OCI-LY7 (cell line): Measurements from ENCODE around the gene TET3. TPM values are rescaled to one million over a fixed set of nuclear protein-coding genes. Genes with fewer than 3 reads are reported as not detected.

Experiments
- BruUV-seq: library from RNA; stranded (reverse); fragments of 400-500 nt; replicated peaks from 2 replicates; lab custom pipeline; 2021; lab: Mats Ljungman, UMichigan
- CTCF ChIA-PET: fragments of 300-600 bp; sonication (Branson Sonifier 250); formaldehyde crosslinking; loops from one replicate; lab custom pipeline; 2022; ENCODE audit warnings: antibody characterized with exemption; ENCODE audit not compliant: unreplicated experiment; lab: Charles Lee
- POLR2A ChIA-PET: fragments of 300-600 bp; sonication (Branson Sonifier 250); formaldehyde crosslinking; loops from one replicate; lab custom pipeline; 2022; ENCODE audit warnings: antibody characterized with exemption; lab: Charles Lee
- DNase-seq: peaks from one replicate; pipeline ENCODE4 v3.0.0-alpha.2; 2015; ENCODE audit warnings: low spot score
- H2AFZ ChIP-seq: fragments of 200-600 bp; sonication (generic), shearing (Covaris generic); 2 replicates; pipeline ENCODE4 v1.6.1; 2014; ENCODE audit warnings: mild to moderate bottlenecking, antibody characterized with exemption, low read length, moderate library complexity
- H3K27ac ChIP-seq: fragments of 200-600 bp; sonication (generic); 2 replicates; pipeline ENCODE4 v1.5.1; 2014; ENCODE audit warnings: mixed run types, low read depth, mild to moderate bottlenecking, moderate library complexity, low read length, inconsistent platforms; ENCODE audit not compliant: poor library complexity, severe bottlenecking
- H3K36me3 ChIP-seq: fragments of 200-600 bp; sonication (generic); 2 replicates; pipeline ENCODE4 v1.6.1; 2014; ENCODE audit warnings: mild to moderate bottlenecking, antibody characterized with exemption, low read length, moderate library complexity, mixed read lengths; ENCODE audit not compliant: insufficient read depth
- H3K4me1 ChIP-seq: fragments of 200-600 bp; sonication (generic); 2 replicates; pipeline ENCODE4 v1.5.1; 2014; ENCODE audit warnings: mild to moderate bottlenecking, low read length; ENCODE audit not compliant: insufficient read depth, poor library complexity, severe bottlenecking
- H3K4me2 ChIP-seq: fragments of 200-600 bp; sonication (generic); 2 replicates; pipeline ENCODE4 v1.6.1; 2014; ENCODE audit warnings: mild to moderate bottlenecking, low read length
- H3K4me3 ChIP-seq: fragments of 200-600 bp; sonication (generic); 2 replicates; pipeline ENCODE4 v1.5.1; 2014; ENCODE audit warnings: mild to moderate bottlenecking, low read depth, low read length; ENCODE audit not compliant: poor library complexity, severe bottlenecking
- H3K79me2 ChIP-seq: fragments of 200-600 bp; sonication (generic); 2 replicates; pipeline ENCODE4 v1.6.1; 2016; ENCODE audit warnings: low read depth, mild to moderate bottlenecking, low read length, moderate library complexity, mixed read lengths; ENCODE audit not compliant: insufficient read depth
- H3K9me2 ChIP-seq: fragments of 200-600 bp; sonication (generic); 2 replicates; pipeline ENCODE4 v1.6.1; 2016; ENCODE audit warnings: mild to moderate bottlenecking, low read length, mixed read lengths; ENCODE audit not compliant: insufficient read depth
- H3K9me3 ChIP-seq: fragments of 200-600 bp; sonication (generic); 2 replicates; pipeline ENCODE4 v1.6.1; 2014; ENCODE audit warnings: mild to moderate bottlenecking, mixed run types, low read length, mixed read lengths
- H4K20me1 ChIP-seq: fragments of 200-600 bp; sonication (generic); 2 replicates; pipeline ENCODE4 v1.6.1; 2014; ENCODE audit warnings: mild to moderate bottlenecking, antibody characterized with exemption, low read length, moderate library complexity, mixed read lengths; ENCODE audit not compliant: insufficient read depth
- CTCF ChIP-seq: fragments of 200-600 bp; sonication (generic); conservative IDR thresholded peaks from 2 replicates; pipeline ENCODE4 v1.5.1; 2014; ENCODE audit warnings: mild to moderate bottlenecking, antibody characterized with exemption, low read length, moderate library complexity, mixed read lengths
- EZH2phosphoT487 ChIP-seq: fragments of 200-600 bp; sonication (generic); IDR thresholded peaks from 2 replicates; pipeline ENCODE4 v1.6.1; 2018; ENCODE audit warnings: low read depth, borderline replicate concordance, mild to moderate bottlenecking, mixed run types, antibody characterized with exemption, low read length, moderate library complexity, mixed read lengths
- intact Hi-C: fragments of 100-400 bp; cut with micrococcal nuclease; formaldehyde crosslinking; loops from one replicate; pipeline ENCODE4 v1.10.0; 2022; ENCODE audit not compliant: unreplicated experiment
- total RNA-seq, 2 experiments: library from RNA; depleted of rRNA in 1 of 2; stranded (reverse); fragments of >200 nt in 1 of 2; shearing (Covaris generic) in 1 of 2; gene quantifications; 2 replicates each; pipeline ENCODE4 v1.2.3, GENCODE V29; 2014 to 2022

Gene TET3
- total RNA-seq, 2 experiments from 2014 or later, result 14.7 to 25.2 TPM

- Histone ChIP-seq H3K9me2 (no peaks in the 10 kb centered on the region), H3K4me2 (no peak overlapping the region), H3K4me1 (peaks cover 35% of the 10 kb centered on the region), H3K36me3 (peaks cover 20% of the 10 kb centered on the region), H3K27ac (no peak overlapping the region), H3K79me2 (peaks cover 60% of the 10 kb centered on the region), H3K4me3 (no peak overlapping the region), H2AFZ (no peak overlapping the region), H3K9me3 (peaks cover 11% of the 10 kb centered on the region; the same call in 1 of the 2 replicates), H4K20me1 (peaks cover 22% of the 10 kb centered on the region; the same call in 1 of the 2 replicates)
- CTCF ChIA-PET, result no interaction called here
- TF ChIP-seq CTCF, result no peak
- TF ChIP-seq EZH2phosphoT487, result no peak
- no TSS peak for BruUV-seq
- DNase-seq, result no peak
- POLR2A ChIA-PET, result interaction anchor here (0.7 to 1.5 kb wide), 2 partner anchors 23 to 27 kb away, joined by 3 read pairs; no protein-coding TSS in a partner anchor
- intact Hi-C loops, result no loop called here
These were observed 45.1 kb downstream of the TET3 start for GRCh38 chr2:74029714-74030397.

- Histone ChIP-seq H3K4me3 (no peak overlapping the region), H3K36me3 (peaks cover 20% of the 10 kb centered on the region), H3K9me2 (no peaks in the 10 kb centered on the region), H3K79me2 (peaks cover 63% of the 10 kb centered on the region), H2AFZ (no peak overlapping the region), H4K20me1 (peaks cover 22% of the 10 kb centered on the region; the same call in 1 of the 2 replicates), H3K4me2 (peak overlapping the region; percentile 85), H3K4me1 (peaks cover 35% of the 10 kb centered on the region), H3K27ac (no peak overlapping the region), H3K9me3 (peaks cover 11% of the 10 kb centered on the region; the same call in 1 of the 2 replicates)
- intact Hi-C loops, result no loop called here
- no TSS peak for BruUV-seq
- CTCF ChIA-PET, result no interaction called here
- DNase-seq, result no peak
- POLR2A ChIA-PET, result interaction anchor here (0.7 to 1.4 kb wide), 4 partner anchors 14 to 116 kb away, joined by 3 to 6 read pairs (median 4); partner anchors contain the start of gene BOLA3
- TF ChIP-seq EZH2phosphoT487, result no peak
- no peak for TF ChIP-seq CTCF
These were observed 46.5 kb downstream of the TET3 start for GRCh38 chr2:74031221-74031620.

GRCh38 chr2:74031959-74032287 is 47.2 kb downstream of the TET3 start:
- H4K20me1 ChIP-seq, result peaks cover 24% of the 10 kb centered on the region; the same call in 1 of the 2 replicates
- DNase-seq, result no peak
- peak overlapping the region; percentile 85 for H3K4me2 ChIP-seq
- H3K36me3 ChIP-seq, result peaks cover 20% of the 10 kb centered on the region
- no TSS peak for BruUV-seq
- H3K4me3 ChIP-seq, result peak overlapping the region; percentile 48
- H3K9me3 ChIP-seq, result peaks cover 11% of the 10 kb centered on the region; the same call in 1 of the 2 replicates
- intact Hi-C loops, result loop anchor here (2.0 kb wide), 1 partner anchor 45 kb away; no protein-coding TSS in a partner anchor
- H3K4me1 ChIP-seq, result peaks cover 35% of the 10 kb centered on the region
- peak overlapping the region; percentile 53 for H3K27ac ChIP-seq
- CTCF ChIA-PET, result interaction anchor here (1.2 kb wide), 1 partner anchor 10 kb away, joined by 3 read pairs; no protein-coding TSS in a partner anchor
- TF ChIP-seq EZH2phosphoT487, result no peak
- no peak for TF ChIP-seq CTCF
- no peaks in the 10 kb centered on the region for H3K9me2 ChIP-seq
- H2AFZ ChIP-seq, result no peak overlapping the region
- H3K79me2 ChIP-seq, result peaks cover 68% of the 10 kb centered on the region
- POLR2A ChIA-PET, result interaction anchor here (0.6 to 1.4 kb wide), 6 partner anchors 13 to 159 kb away, joined by 3 to 7 read pairs (median 4); partner anchors contain the start of gene BOLA3
